Activated naive CD8-positive, alpha-beta T cell treated with anti-CD3 and anti-CD28 coated beads, Interleukin-2, amount 10 ng/mL, durations not matched to agents 7 days and 5 days (primary cell): Measurements from ENCODE around the gene ADSL. TPM values are rescaled to one million over a fixed set of nuclear protein-coding genes. Genes with fewer than 3 reads are reported as not detected.
A peak's percentile ranks its signal among the peaks of the same experiment; 100 is the strongest.

Experiments
- ATAC-seq: fragments of 150-1000 bp; cut with Tn5 transposase; one replicate; pipeline ENCODE4 v1.10.0; 2021; ENCODE audit warnings: low read depth, moderate library complexity
- POLR2A ChIA-PET: fragments of 350-600 bp; sonication (Branson Sonifier 250); formaldehyde crosslinking; loops from one replicate; lab custom pipeline; 2021; ENCODE audit warnings: antibody characterized with exemption; lab: Charles Lee
- DNase-seq: peaks from one replicate; pipeline ENCODE4 v3.0.0; 2021
- H3K27ac Mint-ChIP-seq: one replicate; pipeline ENCODE4 v1.8.0; 2022; ENCODE audit warnings: mild to moderate bottlenecking, mixed read lengths
- H3K27me3 Mint-ChIP-seq: one replicate; pipeline ENCODE4 v1.8.0; 2022; ENCODE audit warnings: mild to moderate bottlenecking, moderate library complexity, mixed read lengths
- H3K36me3 Mint-ChIP-seq: one replicate; pipeline ENCODE4 v1.8.0; 2021; ENCODE audit warnings: mild to moderate bottlenecking, mixed read lengths
- H3K4me1 Mint-ChIP-seq: one replicate; pipeline ENCODE4 v1.8.0; 2021; ENCODE audit warnings: mixed read lengths
- H3K4me3 Mint-ChIP-seq: one replicate; pipeline ENCODE4 v1.8.0; 2022; ENCODE audit warnings: mild to moderate bottlenecking, moderate library complexity, mixed read lengths
- H3K9me3 Mint-ChIP-seq: one replicate; pipeline ENCODE4 v1.8.0; 2021; ENCODE audit warnings: mixed read lengths
- total RNA-seq, 2 experiments: library from RNA; stranded (reverse); gene quantifications; one replicate each; pipeline ENCODE4 v1.2.3, GENCODE V29; 2021

ADSL gene
- total RNA-seq, 2 experiments from 2014 or later: 83.6 to 93.9 TPM

GRCh38 chr22:40385036-40385782, 38.9 kb downstream of the ADSL start:
- no peak for DNase-seq
- H3K27ac Mint-ChIP-seq: peak overlapping the region; percentile 96
- POLR2A ChIA-PET: interaction anchor here (0.5 to 2.5 kb wide), 7 partner anchors 10 to 169 kb away, joined by 3 to 9 read pairs (median 3); partner anchors contain the start of gene SGSM3
- ATAC-seq: peak; percentile 85
- peaks cover 38% of the 10 kb centered on the region for H3K4me1 Mint-ChIP-seq
- no peaks in the 10 kb centered on the region for H3K9me3 Mint-ChIP-seq
- H3K4me3 Mint-ChIP-seq: peak overlapping the region; percentile 82
- H3K36me3 Mint-ChIP-seq: peaks cover 21% of the 10 kb centered on the region
- no peaks in the 10 kb centered on the region for H3K27me3 Mint-ChIP-seq

- Mint-ChIP-seq H3K27ac (no peak overlapping the region), H3K36me3 (peaks cover 17% of the 10 kb centered on the region), H3K27me3 (no peaks in the 10 kb centered on the region), H3K4me1 (peaks cover 39% of the 10 kb centered on the region), H3K4me3 (no peak overlapping the region), H3K9me3 (no peaks in the 10 kb centered on the region)
- POLR2A ChIA-PET: interaction anchor here (0.6 kb wide), 1 partner anchor 16 kb away, joined by 5 read pairs; no protein-coding TSS in a partner anchor
- no peak for DNase-seq
- no peak for ATAC-seq
These were observed 41.4 kb downstream of the ADSL start for GRCh38 chr22:40387746-40388145.

- Mint-ChIP-seq H3K4me3 (no peak overlapping the region), H3K9me3 (no peaks in the 10 kb centered on the region), H3K27ac (peak overlapping the region; percentile 3), H3K4me1 (peaks cover 38% of the 10 kb centered on the region), H3K36me3 (peaks cover 17% of the 10 kb centered on the region), H3K27me3 (no peaks in the 10 kb centered on the region)
- ATAC-seq: no peak
- DNase-seq: no peak
- POLR2A ChIA-PET: no interaction called here
These were observed 41.9 kb downstream of the ADSL start for GRCh38 chr22:40388231-40388630.

DNA sequence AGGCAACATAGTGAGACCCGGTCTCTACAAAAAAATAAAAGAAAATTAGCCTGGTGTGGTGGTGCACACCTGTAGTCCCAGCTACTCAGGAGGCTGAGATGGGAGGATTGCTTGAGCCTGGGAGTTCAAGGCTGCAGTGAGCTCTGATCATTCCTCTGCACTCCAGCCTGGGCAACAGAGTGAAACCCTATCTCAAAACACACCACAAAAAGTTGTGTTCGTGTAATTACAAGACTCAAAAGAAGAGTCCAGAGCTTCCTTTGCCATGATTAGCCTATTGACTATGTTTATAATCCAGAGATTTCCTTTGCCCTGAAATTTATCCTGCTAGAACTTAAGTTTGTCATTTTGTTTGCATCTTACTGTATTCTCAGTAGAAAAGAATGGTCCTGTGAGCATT, 45.1 kb downstream of the ADSL start:
- Mint-ChIP-seq H3K27me3 (no peaks in the 10 kb centered on the region), H3K4me3 (no peak overlapping the region), H3K36me3 (peaks cover 24% of the 10 kb centered on the region), H3K4me1 (peaks cover 24% of the 10 kb centered on the region), H3K9me3 (no peaks in the 10 kb centered on the region), H3K27ac (no peak overlapping the region)
- ATAC-seq (no peak), DNase-seq (no peak)
- POLR2A ChIA-PET: no interaction called here

- no peak for ATAC-seq
- Mint-ChIP-seq H3K27me3 (no peaks in the 10 kb centered on the region), H3K36me3 (peaks cover 28% of the 10 kb centered on the region), H3K4me1 (peaks cover 28% of the 10 kb centered on the region), H3K27ac (no peak overlapping the region), H3K9me3 (no peaks in the 10 kb centered on the region), H3K4me3 (no peak overlapping the region)
- no peak for DNase-seq
- POLR2A ChIA-PET: interaction anchor here (1.2 kb wide), 1 partner anchor 10 kb away, joined by 5 read pairs; no protein-coding TSS in a partner anchor
These were observed 46.3 kb downstream of the ADSL start for GRCh38 chr22:40392618-40393017.

GRCh38 chr22:40394607-40395006, 48.3 kb downstream of the ADSL start:
- DNase-seq (no peak), ATAC-seq (no peak)
- Mint-ChIP-seq H3K4me3 (no peak overlapping the region), H3K36me3 (peaks cover 18% of the 10 kb centered on the region), H3K4me1 (peaks cover 32% of the 10 kb centered on the region), H3K27me3 (no peaks in the 10 kb centered on the region), H3K9me3 (no peaks in the 10 kb centered on the region), H3K27ac (peak overlapping the region; percentile 57)
- POLR2A ChIA-PET: interaction anchor here (0.6 to 0.7 kb wide), 2 partner anchors 9 to 232 kb away, joined by 3 to 5 read pairs; no protein-coding TSS in a partner anchor

- DNase-seq: no peak
- Mint-ChIP-seq H3K27ac (no peak overlapping the region), H3K4me3 (no peak overlapping the region), H3K4me1 (peaks cover 40% of the 10 kb centered on the region), H3K9me3 (no peaks in the 10 kb centered on the region), H3K27me3 (no peaks in the 10 kb centered on the region), H3K36me3 (peaks cover 20% of the 10 kb centered on the region)
- POLR2A ChIA-PET: no interaction called here
- no peak for ATAC-seq
These were observed 49.3 kb downstream of the ADSL start for GRCh38 chr22:40395607-40396006.

DNA sequence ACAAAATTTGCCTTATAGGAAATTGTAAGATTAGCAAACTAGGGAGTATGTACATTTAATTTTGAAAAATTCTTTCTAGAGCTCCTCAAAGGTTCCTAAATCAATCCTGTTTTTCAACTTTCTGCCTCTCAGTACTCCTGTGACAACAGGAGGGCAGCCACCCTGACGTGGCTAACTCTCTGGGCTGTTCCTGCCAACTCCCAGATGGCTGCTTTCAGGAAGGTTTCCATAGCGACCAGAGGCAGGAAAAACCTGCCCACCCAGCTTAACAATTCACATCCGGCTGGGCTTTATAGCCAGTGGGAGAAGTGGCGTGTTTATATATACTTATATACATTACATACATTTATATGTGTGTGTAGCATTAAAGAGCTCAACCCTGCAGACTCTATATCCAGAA, 50.6 kb downstream of the ADSL start:
- no peak for DNase-seq
- ATAC-seq: no peak
- Mint-ChIP-seq H3K36me3 (peaks cover 17% of the 10 kb centered on the region), H3K27me3 (no peaks in the 10 kb centered on the region), H3K4me1 (peaks cover 52% of the 10 kb centered on the region), H3K27ac (peak overlapping the region; percentile 51), H3K4me3 (no peak overlapping the region), H3K9me3 (no peaks in the 10 kb centered on the region)
- POLR2A ChIA-PET: interaction anchor here (0.6 to 2.5 kb wide), 3 partner anchors 11 to 26 kb away, joined by 3 to 7 read pairs (median 4); partner anchors contain the start of gene SGSM3

GRCh38 chr22:40397396-40397795, 51.1 kb downstream of the ADSL start:
- no peak for ATAC-seq
- POLR2A ChIA-PET: interaction anchor here (1.3 to 2.5 kb wide), 2 partner anchors 12 to 27 kb away, joined by 3 to 7 read pairs; partner anchors contain the start of gene SGSM3
- Mint-ChIP-seq H3K4me1 (peaks cover 55% of the 10 kb centered on the region), H3K27ac (no peak overlapping the region), H3K4me3 (no peak overlapping the region), H3K9me3 (no peaks in the 10 kb centered on the region), H3K36me3 (peaks cover 17% of the 10 kb centered on the region), H3K27me3 (no peaks in the 10 kb centered on the region)
- DNase-seq: no peak

- Mint-ChIP-seq H3K4me3 (peak overlapping the region; percentile 72), H3K9me3 (no peaks in the 10 kb centered on the region), H3K36me3 (peaks cover 26% of the 10 kb centered on the region), H3K27me3 (no peaks in the 10 kb centered on the region), H3K4me1 (peaks cover 63% of the 10 kb centered on the region), H3K27ac (peak overlapping the region; percentile 94)
- POLR2A ChIA-PET: interaction anchor here (1.3 to 2.5 kb wide), 2 partner anchors 12 to 14 kb away, joined by 3 to 9 read pairs; no protein-coding TSS in a partner anchor
- ATAC-seq (no peak), DNase-seq (no peak)
These were observed 53.3 kb downstream of the ADSL start for GRCh38 chr22:40399621-40400020.

DNA sequence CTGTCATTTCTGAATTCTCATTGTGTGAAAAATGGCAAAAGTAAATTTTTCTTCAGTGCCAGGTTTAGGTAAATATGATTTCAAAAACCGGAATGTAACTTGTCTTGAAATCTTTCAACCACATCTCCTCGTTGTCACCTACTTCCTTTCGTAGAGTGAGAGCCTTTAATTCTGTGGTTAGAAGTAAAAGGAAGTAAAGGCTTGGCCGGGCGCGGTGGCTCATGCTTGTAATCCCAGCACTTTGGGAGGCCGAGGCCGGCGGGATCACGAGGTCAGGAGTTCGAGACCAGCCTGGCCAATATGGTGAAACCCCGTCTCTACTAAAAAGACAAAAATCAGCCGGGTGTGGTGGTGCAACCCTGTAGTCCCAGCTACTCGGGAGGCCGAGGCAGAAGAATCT, 53.9 kb downstream of the ADSL start:
- peaks cover 62% of the 10 kb centered on the region for H3K4me1 Mint-ChIP-seq
- peak; percentile 31 for ATAC-seq
- peak; percentile 57 for DNase-seq

GRCh38 chr22:40401532-40401931, 55.2 kb downstream of the ADSL start:
- Mint-ChIP-seq H3K4me3 (peak overlapping the region; percentile 76), H3K36me3 (peaks cover 23% of the 10 kb centered on the region), H3K27ac (peak overlapping the region; percentile 94), H3K9me3 (no peaks in the 10 kb centered on the region), H3K4me1 (peaks cover 58% of the 10 kb centered on the region), H3K27me3 (no peaks in the 10 kb centered on the region)
- DNase-seq: peak; percentile 59
- POLR2A ChIA-PET: interaction anchor here (0.7 to 2.1 kb wide), 5 partner anchors 15 to 911 kb away, joined by 3 to 9 read pairs (median 4); partner anchors contain the start of genes ATF4 and SGSM3
- ATAC-seq: peak; percentile 88

More for the DNA sequence above, 53.9 kb downstream of the ADSL start:
- Mint-ChIP-seq H3K9me3 (no peaks in the 10 kb centered on the region), H3K4me3 (peak overlapping the region; percentile 72), H3K27me3 (no peaks in the 10 kb centered on the region), H3K27ac (peak overlapping the region; percentile 94), H3K36me3 (peaks cover 26% of the 10 kb centered on the region)
- POLR2A ChIA-PET: interaction anchor here (1.3 to 2.5 kb wide), 5 partner anchors 12 to 880 kb away, joined by 3 to 9 read pairs (median 4); partner anchors contain the start of genes ATF4 and SGSM3

GRCh38 chr22:40401981-40402406, 55.7 kb downstream of the ADSL start:
- peak overlapping the region; percentile 76 for H3K4me3 Mint-ChIP-seq
- POLR2A ChIA-PET: interaction anchor here (1.0 to 2.1 kb wide), 3 partner anchors 16 to 882 kb away, joined by 4 to 9 read pairs (median 8); partner anchors contain the start of gene ATF4
- peak overlapping the region; percentile 94 for H3K27ac Mint-ChIP-seq
- H3K4me1 Mint-ChIP-seq: peaks cover 53% of the 10 kb centered on the region
- H3K27me3 Mint-ChIP-seq: no peaks in the 10 kb centered on the region
- H3K36me3 Mint-ChIP-seq: peaks cover 23% of the 10 kb centered on the region
- DNase-seq: no peak
- ATAC-seq: peak; percentile 49
- H3K9me3 Mint-ChIP-seq: no peaks in the 10 kb centered on the region
